ENCODE measurements around the gene NEAT1. TPM values are rescaled to one million over a fixed set of nuclear protein-coding genes. Genes with fewer than 3 reads are reported as not detected.

NEAT1 gene
- total and polyA plus RNA-seq, 9 of the 15 experiments (the other 6 are each of a cell fraction or from before 2014, with no cell fraction given) = 20.1 to 389 (median 62.8) TPM

DNA sequence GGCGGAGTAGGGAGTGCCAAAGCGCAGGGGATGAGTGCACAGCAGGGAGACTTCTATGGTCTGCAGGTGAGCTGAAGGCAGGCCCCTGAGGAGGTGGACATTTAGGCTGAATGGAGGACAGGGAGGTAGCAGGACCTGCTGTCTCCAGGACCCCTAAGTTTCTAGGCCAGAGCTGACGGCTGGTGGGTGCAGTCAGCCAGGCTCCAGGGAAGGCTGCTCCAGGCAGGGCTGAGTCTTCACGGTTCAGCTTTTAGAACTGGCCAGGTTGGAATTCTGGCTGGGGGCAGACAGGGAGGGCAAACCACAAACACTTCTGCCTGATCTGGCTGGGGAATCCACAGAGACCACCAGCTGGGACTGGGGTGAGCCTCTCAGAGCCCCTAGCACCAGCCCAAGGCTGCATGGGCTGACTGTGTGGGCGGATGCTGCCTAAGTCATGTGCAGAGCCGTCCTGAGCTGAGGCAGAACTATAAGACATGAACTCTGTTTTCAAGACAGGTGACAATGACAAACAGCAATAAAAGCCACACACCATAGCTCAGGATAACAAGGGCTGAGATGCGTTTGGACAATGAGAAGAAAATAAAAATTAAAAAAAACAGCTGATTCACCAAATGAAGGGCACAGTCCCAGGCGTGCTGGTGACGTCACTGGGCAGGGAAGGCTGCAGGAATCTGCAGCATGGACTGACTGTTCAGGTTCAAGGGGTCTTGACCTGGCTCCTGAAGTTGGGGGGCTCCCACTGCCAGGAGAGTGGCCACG lies 65.9 kb downstream of the NEAT1 start (continued):
- TF ChIP-seq, protein P1, sequence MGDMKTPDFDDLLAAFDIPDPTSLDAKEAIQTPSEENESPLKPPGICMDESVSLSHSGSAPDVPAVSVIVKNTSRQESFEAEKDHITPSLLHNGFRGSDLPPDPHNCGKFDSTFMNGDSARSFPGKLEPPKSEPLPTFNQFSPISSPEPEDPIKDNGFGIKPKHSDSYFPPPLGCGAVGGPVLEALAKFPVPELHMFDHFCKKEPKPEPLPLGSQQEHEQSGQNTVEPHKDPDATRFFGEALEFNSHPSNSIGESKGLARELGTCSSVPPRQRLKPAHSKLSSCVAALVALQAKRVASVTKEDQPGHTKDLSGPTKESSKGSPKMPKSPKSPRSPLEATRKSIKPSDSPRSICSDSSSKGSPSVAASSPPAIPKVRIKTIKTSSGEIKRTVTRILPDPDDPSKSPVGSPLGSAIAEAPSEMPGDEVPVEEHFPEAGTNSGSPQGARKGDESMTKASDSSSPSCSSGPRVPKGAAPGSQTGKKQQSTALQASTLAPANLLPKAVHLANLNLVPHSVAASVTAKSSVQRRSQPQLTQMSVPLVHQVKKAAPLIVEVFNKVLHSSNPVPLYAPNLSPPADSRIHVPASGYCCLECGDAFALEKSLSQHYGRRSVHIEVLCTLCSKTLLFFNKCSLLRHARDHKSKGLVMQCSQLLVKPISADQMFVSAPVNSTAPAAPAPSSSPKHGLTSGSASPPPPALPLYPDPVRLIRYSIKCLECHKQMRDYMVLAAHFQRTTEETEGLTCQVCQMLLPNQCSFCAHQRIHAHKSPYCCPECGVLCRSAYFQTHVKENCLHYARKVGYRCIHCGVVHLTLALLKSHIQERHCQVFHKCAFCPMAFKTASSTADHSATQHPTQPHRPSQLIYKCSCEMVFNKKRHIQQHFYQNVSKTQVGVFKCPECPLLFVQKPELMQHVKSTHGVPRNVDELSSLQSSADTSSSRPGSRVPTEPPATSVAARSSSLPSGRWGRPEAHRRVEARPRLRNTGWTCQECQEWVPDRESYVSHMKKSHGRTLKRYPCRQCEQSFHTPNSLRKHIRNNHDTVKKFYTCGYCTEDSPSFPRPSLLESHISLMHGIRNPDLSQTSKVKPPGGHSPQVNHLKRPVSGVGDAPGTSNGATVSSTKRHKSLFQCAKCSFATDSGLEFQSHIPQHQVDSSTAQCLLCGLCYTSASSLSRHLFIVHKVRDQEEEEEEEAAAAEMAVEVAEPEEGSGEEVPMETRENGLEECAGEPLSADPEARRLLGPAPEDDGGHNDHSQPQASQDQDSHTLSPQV (IDR thresholded peaks at IDR 0.05) = no peak
- TF ChIP-seq MLLT1 (IDR thresholded peaks at IDR 0.05) (no peak), ZNF583 (CRISPR knock-in tag; IDR thresholded peaks at IDR 0.05) (0 out of 2 replicates have a peak, but pooled peaks have one; percentile 16), ZNF668 (CRISPR knock-in tag; IDR thresholded peaks at IDR 0.05) (no peak), ZNF584 (CRISPR knock-in tag; IDR thresholded peaks at IDR 0.05; ENCODE audit: low read depth) (no peak), CBFB (CRISPR knock-in tag; IDR thresholded peaks at IDR 0.05) (0 out of 2 replicates have a peak, but pooled peaks have one; percentile 40), ZNF551 (CRISPR knock-in tag; IDR thresholded peaks at IDR 0.05) (no peak), KAT8 (IDR thresholded peaks at IDR 0.05; ENCODE audit: low read depth) (no peak), ADNP (tag; IDR thresholded peaks at IDR 0.05) (no peak), MAFG (tag; conservative IDR thresholded peaks at IDR 0.05) (peak; percentile 30; the same call in 1 of the 2 replicates), ZNF740 (CRISPR knock-in tag; IDR thresholded peaks at IDR 0.05) (no peak), ZNF740 (tag; IDR thresholded peaks at IDR 0.05) (0 out of 4 replicates have a peak, but pooled peaks of 1 of the 2 experiments have one; percentile 40), RCOR1 (IDR thresholded peaks at IDR 0.05; ENCODE audit: borderline replicate concordance in 1 of 2, low read depth in 2 of 2, low read length in 2 of 2) (peak in 1 of 2 experiments; percentile 16; a peak in 1 of 4 replicates), TAF7 (tag; IDR thresholded peaks at IDR 0.05) (no peak), SMARCA4 (IDR thresholded peaks at IDR 0.05) (0 out of 2 replicates have a peak, but pooled peaks have one; percentile 9)
- TF ChIP-seq, protein P2, sequence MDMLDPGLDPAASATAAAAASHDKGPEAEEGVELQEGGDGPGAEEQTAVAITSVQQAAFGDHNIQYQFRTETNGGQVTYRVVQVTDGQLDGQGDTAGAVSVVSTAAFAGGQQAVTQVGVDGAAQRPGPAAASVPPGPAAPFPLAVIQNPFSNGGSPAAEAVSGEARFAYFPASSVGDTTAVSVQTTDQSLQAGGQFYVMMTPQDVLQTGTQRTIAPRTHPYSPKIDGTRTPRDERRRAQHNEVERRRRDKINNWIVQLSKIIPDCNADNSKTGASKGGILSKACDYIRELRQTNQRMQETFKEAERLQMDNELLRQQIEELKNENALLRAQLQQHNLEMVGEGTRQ (CRISPR knock-in tag; IDR thresholded peaks at IDR 0.05) = no peak
- TF ChIP-seq, protein P3, sequence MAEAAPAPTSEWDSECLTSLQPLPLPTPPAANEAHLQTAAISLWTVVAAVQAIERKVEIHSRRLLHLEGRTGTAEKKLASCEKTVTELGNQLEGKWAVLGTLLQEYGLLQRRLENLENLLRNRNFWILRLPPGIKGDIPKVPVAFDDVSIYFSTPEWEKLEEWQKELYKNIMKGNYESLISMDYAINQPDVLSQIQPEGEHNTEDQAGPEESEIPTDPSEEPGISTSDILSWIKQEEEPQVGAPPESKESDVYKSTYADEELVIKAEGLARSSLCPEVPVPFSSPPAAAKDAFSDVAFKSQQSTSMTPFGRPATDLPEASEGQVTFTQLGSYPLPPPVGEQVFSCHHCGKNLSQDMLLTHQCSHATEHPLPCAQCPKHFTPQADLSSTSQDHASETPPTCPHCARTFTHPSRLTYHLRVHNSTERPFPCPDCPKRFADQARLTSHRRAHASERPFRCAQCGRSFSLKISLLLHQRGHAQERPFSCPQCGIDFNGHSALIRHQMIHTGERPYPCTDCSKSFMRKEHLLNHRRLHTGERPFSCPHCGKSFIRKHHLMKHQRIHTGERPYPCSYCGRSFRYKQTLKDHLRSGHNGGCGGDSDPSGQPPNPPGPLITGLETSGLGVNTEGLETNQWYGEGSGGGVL (CRISPR knock-in tag; IDR thresholded peaks at IDR 0.05) = no peak

All from K562 (cell line).